Measurements from ENCODE around the gene CCDC110. TPM values are rescaled to one million over a fixed set of nuclear protein-coding genes. Genes with fewer than 3 reads are reported as not detected.

Gene CCDC110
- total and polyA plus RNA-seq, 11 donors: 0.19 to 2.6 (median 0.98) TPM

DNA sequence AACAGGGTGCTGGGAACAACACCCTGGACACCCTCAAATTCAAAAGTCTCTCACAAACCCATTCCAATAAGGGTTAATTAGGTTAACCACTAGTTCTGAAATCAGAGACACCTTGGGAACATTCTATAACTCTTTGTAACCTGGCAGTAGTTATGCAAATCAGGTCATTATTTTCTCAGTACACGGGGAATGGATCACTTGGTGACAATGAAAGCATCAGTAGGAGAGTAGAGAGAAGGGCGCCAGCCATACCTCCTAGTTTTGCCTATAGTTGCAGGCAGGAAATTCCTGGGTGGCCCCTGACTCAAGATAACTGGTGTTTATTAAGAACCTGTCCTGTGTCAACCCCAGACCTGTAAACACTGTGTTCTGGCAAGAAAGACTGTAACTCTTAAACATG lies 2.5 kb downstream of the CCDC110 start:
- Histone ChIP-seq H3K4me3 (no peak overlapping the region), H3K27me3 (peaks cover 0 to 11% (median 0%) of the 10 kb centered on the region in 9 donors), H3K27ac (no peak overlapping the region), H3K36me3 (no peaks in the 10 kb centered on the region), H3K9me3 (no peaks in the 10 kb centered on the region), H3K4me1 (peaks cover 0 to 17% (median 6%) of the 10 kb centered on the region in 12 donors)
- TF ChIP-seq, protein P1, sequence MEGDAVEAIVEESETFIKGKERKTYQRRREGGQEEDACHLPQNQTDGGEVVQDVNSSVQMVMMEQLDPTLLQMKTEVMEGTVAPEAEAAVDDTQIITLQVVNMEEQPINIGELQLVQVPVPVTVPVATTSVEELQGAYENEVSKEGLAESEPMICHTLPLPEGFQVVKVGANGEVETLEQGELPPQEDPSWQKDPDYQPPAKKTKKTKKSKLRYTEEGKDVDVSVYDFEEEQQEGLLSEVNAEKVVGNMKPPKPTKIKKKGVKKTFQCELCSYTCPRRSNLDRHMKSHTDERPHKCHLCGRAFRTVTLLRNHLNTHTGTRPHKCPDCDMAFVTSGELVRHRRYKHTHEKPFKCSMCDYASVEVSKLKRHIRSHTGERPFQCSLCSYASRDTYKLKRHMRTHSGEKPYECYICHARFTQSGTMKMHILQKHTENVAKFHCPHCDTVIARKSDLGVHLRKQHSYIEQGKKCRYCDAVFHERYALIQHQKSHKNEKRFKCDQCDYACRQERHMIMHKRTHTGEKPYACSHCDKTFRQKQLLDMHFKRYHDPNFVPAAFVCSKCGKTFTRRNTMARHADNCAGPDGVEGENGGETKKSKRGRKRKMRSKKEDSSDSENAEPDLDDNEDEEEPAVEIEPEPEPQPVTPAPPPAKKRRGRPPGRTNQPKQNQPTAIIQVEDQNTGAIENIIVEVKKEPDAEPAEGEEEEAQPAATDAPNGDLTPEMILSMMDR (IDR thresholded peaks at IDR 0.05): no peak
- no peak for TF ChIP-seq POLR2A (IDR thresholded peaks at IDR 0.05)
- intact Hi-C loops (cut with DNase I): loop anchor here in 4 of 10 donors (2.0 to 5.0 kb wide), 3 partner anchors 37 to 42 kb away; partner anchors contain the start of gene UFSP2 (in 2 of the 4)
- ATAC-seq (no peak), DNase-seq (no peak)
- 78 to 86% (median 84%) methylated on average over 2 of the region's 2 CpGs for WGBS, 4 donors

DNA sequence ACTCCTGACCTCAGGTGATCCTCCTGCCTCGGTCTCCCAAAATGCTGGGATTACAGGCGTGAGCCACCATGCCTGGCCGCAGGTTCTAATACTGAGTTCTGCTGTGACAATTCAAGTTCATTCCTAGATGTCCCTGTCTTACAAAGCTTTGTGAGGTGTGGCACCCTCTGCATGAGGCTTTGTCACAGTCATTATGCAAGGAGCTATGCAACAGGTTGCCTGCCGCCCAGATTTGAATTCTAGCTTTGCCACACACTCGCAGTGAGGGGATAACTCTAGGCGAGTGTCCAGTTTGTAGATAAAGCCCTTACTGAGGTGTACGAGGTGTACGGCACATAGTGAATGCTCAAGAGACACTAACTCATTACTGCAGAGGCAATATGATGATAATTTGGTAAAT lies 3.5 kb downstream of the CCDC110 start:
- DNase-seq (no peak), ATAC-seq (no peak)
- 84 to 91% (median 88%) methylated on average over 8 of the region's 8 CpGs for WGBS, 4 donors
- intact Hi-C loops (cut with DNase I): loop anchor here in 4 of 10 donors (2.0 to 5.0 kb wide), 3 partner anchors 36 to 41 kb away; partner anchors contain the start of gene UFSP2 (in 2 of the 4)
- Histone ChIP-seq H3K36me3 (no peaks in the 10 kb centered on the region), H3K27me3 (peaks cover 0 to 11% (median 0%) of the 10 kb centered on the region in 9 donors), H3K27ac (no peak overlapping the region), H3K4me1 (peaks cover 0 to 17% (median 6%) of the 10 kb centered on the region in 12 donors), H3K9me3 (no peaks in the 10 kb centered on the region), H3K4me3 (no peak overlapping the region)
- TF ChIP-seq, protein P1 (IDR thresholded peaks at IDR 0.05): no peak
- TF ChIP-seq POLR2A (IDR thresholded peaks at IDR 0.05): no peak

DNA sequence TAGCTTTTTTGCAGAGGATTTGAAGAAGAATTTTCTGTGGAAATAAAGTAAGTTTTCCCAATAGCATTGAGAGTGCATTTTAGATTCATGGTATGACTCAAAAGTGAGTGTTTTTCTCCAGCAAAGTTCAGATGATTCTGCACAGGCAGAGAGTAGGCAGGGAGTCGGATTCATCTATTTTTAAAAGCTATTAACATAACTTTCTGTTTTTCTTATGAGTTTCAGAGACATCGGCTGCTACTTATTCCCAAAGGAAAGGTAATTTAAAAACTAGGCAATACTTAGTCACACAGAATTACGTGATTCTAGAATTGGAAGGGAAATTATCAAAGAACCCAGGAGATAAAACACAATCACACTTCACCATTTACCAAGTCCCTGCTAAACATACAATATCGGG lies 4.4 kb downstream of the CCDC110 start:
- Histone ChIP-seq H3K4me1 (peaks cover 0 to 13% (median 5%) of the 10 kb centered on the region in 12 donors), H3K27ac (no peak overlapping the region), H3K36me3 (no peaks in the 10 kb centered on the region), H3K27me3 (peaks cover 0 to 8% (median 0%) of the 10 kb centered on the region in 9 donors), H3K4me3 (no peak overlapping the region), H3K9me3 (no peaks in the 10 kb centered on the region)
- ATAC-seq: no peak
- intact Hi-C loops (cut with DNase I): loop anchor here in 3 of 10 donors (5.0 kb wide), 2 partner anchors 35 to 40 kb away; partner anchors contain the start of gene UFSP2 (in 2 of the 3)
- TF ChIP-seq POLR2A (IDR thresholded peaks at IDR 0.05): no peak
- TF ChIP-seq, protein P1 (IDR thresholded peaks at IDR 0.05): no peak
- DNase-seq: no peak
- 58 to 72% (median 62%) methylated on average over 4 of the region's 4 CpGs for WGBS, 4 donors

DNA sequence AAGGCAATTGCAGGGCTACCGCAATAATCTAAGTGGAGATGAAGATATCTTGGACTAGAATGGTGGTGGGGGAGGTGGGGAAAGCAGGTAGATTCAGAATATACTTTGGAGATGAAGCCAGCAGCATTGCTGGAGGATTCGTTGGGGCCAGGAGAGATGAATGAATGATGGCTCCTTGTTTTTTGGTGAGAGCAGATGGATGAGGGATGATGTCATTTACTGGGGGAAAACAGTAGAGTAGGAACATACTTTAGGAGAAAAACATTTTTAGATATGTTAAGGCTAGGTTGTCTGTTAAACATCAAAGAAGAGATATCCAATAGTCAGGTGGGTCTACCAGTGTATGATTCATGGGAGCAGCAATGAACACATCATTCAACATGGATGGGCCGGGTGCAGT lies 5.8 kb downstream of the CCDC110 start:
- TF ChIP-seq POLR2A (IDR thresholded peaks at IDR 0.05): no peak
- TF ChIP-seq, protein P1 (IDR thresholded peaks at IDR 0.05): no peak
- intact Hi-C loops (cut with DNase I): loop anchor here in 3 of 10 donors (5.0 kb wide), 2 partner anchors 33 to 38 kb away; partner anchors contain the start of gene UFSP2 (in 2 of the 3)
- Histone ChIP-seq H3K27ac (no peak overlapping the region), H3K27me3 (peaks cover 0 to 3% (median 0%) of the 10 kb centered on the region in 9 donors), H3K36me3 (no peaks in the 10 kb centered on the region), H3K4me3 (no peak overlapping the region), H3K4me1 (peaks cover 0 to 9% (median 0%) of the 10 kb centered on the region in 12 donors), H3K9me3 (no peaks in the 10 kb centered on the region)
- 87 to 96% (median 94%) methylated on average over 3 of the region's 3 CpGs for WGBS, 4 donors
- no peak for ATAC-seq
- no peak for DNase-seq

All from heart left ventricle (tissue), 16 donors.